D721Med (cell line): ENCODE measurements around the gene LGR6.

ENCODE experiments used
- DNase-seq: peaks from one replicate; pipeline ENCODE4 v3.0.0; 2011; ENCODE audit warnings: low spot score; ENCODE audit not compliant: insufficient read length
- FAIRE-seq: peaks from 2 replicates; lab custom pipeline; 2011; peaks lifted over from hg19 to GRCh38; lab: Jason Lieb, UNC
- CTCF ChIP-seq: IDR thresholded peaks from 2 replicates; pipeline ENCODE4 v1.5.1; 2012; ENCODE audit warnings: mild to moderate bottlenecking, control low read depth; ENCODE audit not compliant: insufficient read depth; ENCODE audit errors: missing control alignments

LGR6 gene

GRCh38 chr1:202227997-202228401 is 34.4 kb downstream of the LGR6 start:
- FAIRE-seq (no peak), DNase-seq (no peak)
- no peak for TF ChIP-seq CTCF

- DNase-seq, result no peak
- FAIRE-seq, result no peak
- TF ChIP-seq CTCF, result no peak
Measured at GRCh38 chr1:202228484-202229122, 35.0 kb downstream of the LGR6 start.

GRCh38 chr1:202229376-202229775 is 35.8 kb downstream of the LGR6 start:
- FAIRE-seq (no peak), DNase-seq (peak; percentile 69)
- no peak for TF ChIP-seq CTCF

- DNase-seq (no peak), FAIRE-seq (no peak)
- no peak for TF ChIP-seq CTCF
Measured at GRCh38 chr1:202230061-202230938, 36.7 kb downstream of the LGR6 start.

- TF ChIP-seq CTCF, result no peak
- FAIRE-seq, result no peak
Measured at GRCh38 chr1:202230939-202231645, 37.5 kb downstream of the LGR6 start.

GRCh38 chr1:202233171-202233570 is 39.6 kb downstream of the LGR6 start:
- no peak for FAIRE-seq
- no peak for DNase-seq
- TF ChIP-seq CTCF, result no peak

More at GRCh38 chr1:202230939-202231645, 37.5 kb downstream of the LGR6 start:
- no peak for DNase-seq
